GM20431 (cell line): Measurements from ENCODE around the gene DNAJC18.
"Not testable (repeated sequence)": the region's sequence is repeated elsewhere in the genome, so short reads cannot be mapped to it uniquely, and the experiment has no call there.

Experiments used
- in situ Hi-C: fragments of 300-500 bp; cut with MseI, MboI; formaldehyde crosslinking; loops from one replicate; pipeline ENCODE4 v1.15.0; 2020; ENCODE audit warnings: low sequenced_read_pairs; ENCODE audit not compliant: unreplicated experiment

The DNAJC18 gene

GRCh38 chr5:139390639-139391569, 48.4 kb downstream of the DNAJC18 start:
- in situ Hi-C loops, result no loop called here

GRCh38 chr5:139389701-139390638, 49.4 kb downstream of the DNAJC18 start, which contains the start of gene MZB1:
Gene MZB1 (minus strand): TSS chr5:139389913. CDS start chr5:139389856, 57 bp downstream.
- in situ Hi-C loops, result no loop called here

GRCh38 chr5:139388198-139388821, 51.0 kb downstream of the DNAJC18 start:
- in situ Hi-C loops, result no loop called here

GRCh38 chr5:139387611-139388197, 51.6 kb downstream of the DNAJC18 start:
- in situ Hi-C loops, result no loop called here

- in situ Hi-C loops, result not testable (repeated sequence)
Observed at GRCh38 chr5:139386956-139387355, 52.4 kb downstream of the DNAJC18 start.

- in situ Hi-C loops, result no loop called here
Observed at GRCh38 chr5:139386050-139386438, 53.3 kb downstream of the DNAJC18 start.

GRCh38 chr5:139385061-139386049, 54.0 kb downstream of the DNAJC18 start:
- in situ Hi-C loops, result no loop called here

GRCh38 chr5:139384591-139385051, 54.7 kb downstream of the DNAJC18 start:
- in situ Hi-C loops, result no loop called here

GRCh38 chr5:139383993-139384590, 55.2 kb downstream of the DNAJC18 start:
- in situ Hi-C loops, result no loop called here

GRCh38 chr5:139383275-139383992, 55.9 kb downstream of the DNAJC18 start, which contains the start of gene SLC23A1:
Gene SLC23A1 (minus strand): TSS chr5:139383297. CDS start chr5:139383253, 44 bp downstream.
- in situ Hi-C loops, result no loop called here

GRCh38 chr5:139382807-139383206, 56.5 kb downstream of the DNAJC18 start:
- in situ Hi-C loops, result no loop called here

- in situ Hi-C loops, result no loop called here
Observed at GRCh38 chr5:139381837-139382761, 57.2 kb downstream of the DNAJC18 start.

- in situ Hi-C loops, result no loop called here
Observed at GRCh38 chr5:139379626-139380449, 59.5 kb downstream of the DNAJC18 start.

GRCh38 chr5:139378941-139379361, 60.4 kb downstream of the DNAJC18 start:
- in situ Hi-C loops, result no loop called here

- in situ Hi-C loops, result no loop called here
Observed at GRCh38 chr5:139378101-139378825, 61.1 kb downstream of the DNAJC18 start.
